Loucy (cell line): Measurements from ENCODE around the gene FHAD1.

Experiments used
- H2AFZ ChIP-seq: fragments of 200-600 bp; sonication (generic); 2 replicates; pipeline ENCODE4 v1.6.0; 2016; ENCODE audit warnings: antibody characterized with exemption, mild to moderate bottlenecking, low read length, moderate library complexity
- H3F3A ChIP-seq: fragments of 200-600 bp; 2 replicates; pipeline ENCODE4 v1.6.0; 2016; ENCODE audit warnings: antibody characterized with exemption, low read depth, mild to moderate bottlenecking
- H3K27me3 ChIP-seq: fragments of 200-600 bp; sonication (generic); 2 replicates; pipeline ENCODE4 v1.6.1; 2014; ENCODE audit warnings: low read length, mild to moderate bottlenecking; ENCODE audit not compliant: insufficient read depth, poor library complexity, severe bottlenecking
- H3K36me3 ChIP-seq: fragments of 200-600 bp; sonication (generic); 2 replicates; pipeline ENCODE4 v1.6.1; 2016; ENCODE audit warnings: low read length; ENCODE audit not compliant: insufficient read depth
- H3K4me1 ChIP-seq: fragments of 200-600 bp; sonication (generic); 2 replicates; pipeline ENCODE4 v1.5.1; 2014; ENCODE audit warnings: low read length, mild to moderate bottlenecking; ENCODE audit not compliant: insufficient read depth, poor library complexity, severe bottlenecking
- H3K4me2 ChIP-seq: fragments of 200-600 bp; sonication (generic); 2 replicates; pipeline ENCODE4 v1.6.0; 2014; ENCODE audit warnings: antibody characterized with exemption, low read length, low read depth, mild to moderate bottlenecking; ENCODE audit not compliant: poor library complexity, severe bottlenecking
- H3K4me3 ChIP-seq: fragments of 200-600 bp; sonication (generic); 2 replicates; pipeline ENCODE4 v1.5.1; 2014; ENCODE audit warnings: low read length, mild to moderate bottlenecking, mixed read lengths; ENCODE audit not compliant: poor library complexity, severe bottlenecking
- H3K79me2 ChIP-seq: fragments of 200-600 bp; sonication (generic); 2 replicates; pipeline ENCODE4 v1.6.1; 2014; ENCODE audit warnings: low read length; ENCODE audit not compliant: insufficient read depth
- H3K9ac ChIP-seq: fragments of 200-600 bp; sonication (generic); 2 replicates; pipeline ENCODE4 v1.6.0; 2014; ENCODE audit warnings: mild to moderate bottlenecking, low read depth, low read length, moderate library complexity; ENCODE audit not compliant: poor library complexity, severe bottlenecking
- H3K9me2 ChIP-seq: fragments of 200-600 bp; sonication (generic); replicated peaks from 2 replicates; pipeline ENCODE4 v1.6.1; 2016; ENCODE audit warnings: low read depth, low read length, mixed read lengths
- H3K9me3 ChIP-seq: fragments of 200-600 bp; sonication (generic); 2 replicates; pipeline ENCODE4 v1.6.1; 2014; ENCODE audit warnings: mild to moderate bottlenecking, antibody characterized with exemption, low read length, low read depth; ENCODE audit not compliant: insufficient read depth
- H4K20me1 ChIP-seq: fragments of 200-600 bp; sonication (generic); 2 replicates; pipeline ENCODE4 v1.6.0; 2014; ENCODE audit warnings: antibody characterized with exemption, low read length, mild to moderate bottlenecking; ENCODE audit not compliant: insufficient read depth, poor library complexity, severe bottlenecking
- CTCF ChIP-seq: fragments of 200-600 bp; sonication (generic); conservative IDR thresholded peaks from 2 replicates; pipeline ENCODE4 v1.5.1; 2014; ENCODE audit warnings: mild to moderate bottlenecking, antibody characterized with exemption, low read length
- EZH2phosphoT487 ChIP-seq: fragments of 200-600 bp; IDR thresholded peaks from 2 replicates; pipeline ENCODE4 v1.6.1; 2018; ENCODE audit warnings: antibody characterized with exemption, mild to moderate bottlenecking, moderate library complexity, borderline replicate concordance

The FHAD1 gene

GRCh38 chr1:15440357-15440756 is 193.3 kb downstream of the FHAD1 start:
- no peaks in the 10 kb centered on the region for H3K27me3 ChIP-seq
- no peaks in the 10 kb centered on the region for H3K79me2 ChIP-seq
- H3K4me1 ChIP-seq = no peaks in the 10 kb centered on the region
- TF ChIP-seq CTCF = no peak
- TF ChIP-seq EZH2phosphoT487 = no peak
- H2AFZ ChIP-seq = no peak overlapping the region
- no peaks in the 10 kb centered on the region for H4K20me1 ChIP-seq
- H3K4me2 ChIP-seq = no peak overlapping the region
- no peak overlapping the region for H3K4me3 ChIP-seq
- no peak overlapping the region for H3K9ac ChIP-seq
- no peaks in the 10 kb centered on the region for H3F3A ChIP-seq
- H3K36me3 ChIP-seq = no peaks in the 10 kb centered on the region
- no peaks in the 10 kb centered on the region for H3K9me2 ChIP-seq
- H3K9me3 ChIP-seq = no peaks in the 10 kb centered on the region

DNA sequence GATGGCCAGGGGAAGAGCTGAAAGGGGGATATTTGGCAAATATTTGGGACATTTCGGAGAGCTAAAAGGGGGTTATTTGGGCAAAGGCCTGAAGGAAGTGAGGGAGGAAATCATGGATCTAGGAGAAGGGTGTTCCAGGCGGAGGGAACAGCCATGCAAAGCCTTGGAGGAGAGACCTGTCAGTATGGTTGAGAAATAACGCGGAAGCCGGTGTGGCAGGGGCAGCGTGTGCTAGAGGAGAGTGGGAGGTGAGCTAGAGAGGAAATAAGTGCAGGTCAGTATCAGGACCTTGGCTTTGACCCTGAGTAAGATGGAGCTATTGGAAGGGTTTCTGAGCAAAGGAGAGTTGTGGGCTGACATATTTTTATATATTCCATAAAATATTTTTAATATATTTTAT is 194.2 kb downstream of the FHAD1 start:
- Histone ChIP-seq H3K79me2 (no peaks in the 10 kb centered on the region), H3K36me3 (no peaks in the 10 kb centered on the region), H3K4me2 (no peak overlapping the region), H3K9ac (no peak overlapping the region), H3K4me1 (no peaks in the 10 kb centered on the region), H4K20me1 (no peaks in the 10 kb centered on the region), H3K27me3 (no peaks in the 10 kb centered on the region), H3K9me2 (no peaks in the 10 kb centered on the region), H3K9me3 (no peaks in the 10 kb centered on the region), H2AFZ (no peak overlapping the region), H3K4me3 (no peak overlapping the region), H3F3A (no peaks in the 10 kb centered on the region)
- TF ChIP-seq EZH2phosphoT487 (no peak), CTCF (no peak)

DNA sequence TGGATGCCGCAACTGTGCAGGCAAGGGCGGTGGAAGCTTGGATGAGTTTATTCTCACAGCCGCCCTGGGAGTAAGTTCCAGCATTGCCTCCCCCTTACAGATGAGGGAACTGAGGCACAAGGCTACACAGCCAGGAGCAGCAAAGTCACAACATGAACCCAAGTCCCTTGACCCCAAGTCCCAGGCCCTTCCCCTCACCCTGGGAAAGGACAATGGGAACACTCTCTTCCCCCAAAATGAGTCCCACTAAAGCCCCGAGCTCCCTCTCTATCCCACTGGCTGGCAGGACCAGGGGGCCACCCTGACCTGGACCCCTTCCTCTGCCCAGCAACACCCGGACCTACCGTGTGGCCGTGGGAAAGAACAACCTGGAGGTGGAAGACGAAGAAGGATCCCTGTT is 195.1 kb downstream of the FHAD1 start:
- H3K4me3 ChIP-seq = no peak overlapping the region
- no peak overlapping the region for H2AFZ ChIP-seq
- H3K9ac ChIP-seq = no peak overlapping the region
- H3K9me2 ChIP-seq = no peaks in the 10 kb centered on the region
- no peak overlapping the region for H3K4me2 ChIP-seq
- H3K36me3 ChIP-seq = no peaks in the 10 kb centered on the region
- H3F3A ChIP-seq = no peaks in the 10 kb centered on the region
- H3K79me2 ChIP-seq = no peaks in the 10 kb centered on the region
- no peaks in the 10 kb centered on the region for H3K4me1 ChIP-seq
- H3K27me3 ChIP-seq = no peaks in the 10 kb centered on the region
- TF ChIP-seq EZH2phosphoT487 (no peak), CTCF (no peak)
- no peaks in the 10 kb centered on the region for H4K20me1 ChIP-seq
- no peaks in the 10 kb centered on the region for H3K9me3 ChIP-seq
